H1 (cell line): ENCODE results near the gene PRR5L. TPM values are rescaled to one million over a fixed set of nuclear protein-coding genes. Genes with fewer than 3 reads are reported as not detected.

Experiments
- CTCF ChIA-PET: fragments of 300-600 bp; sonication (Branson Sonifier 250); formaldehyde crosslinking; loops from one replicate; lab custom pipeline; 2021; ENCODE audit not compliant: partially characterized antibody; lab: Charles Lee
- POLR2A ChIA-PET: fragments of 300-600 bp; sonication (Branson Sonifier 250); formaldehyde crosslinking; loops from one replicate; lab custom pipeline; 2021; ENCODE audit warnings: inconsistent platforms; ENCODE audit not compliant: partially characterized antibody; lab: Charles Lee
- DNase-seq, 2 experiments: peaks; one replicate each; pipeline versions ENCODE4 v3.0.0 to v3.0.0-alpha.2; 2010 to 2022; ENCODE audit warnings: low spot score in 2 of 2, low read depth in 1 of 2, mixed read lengths in 1 of 2
- FAIRE-seq: peaks from 2 replicates; lab custom pipeline; 2011; peaks lifted over from hg19 to GRCh38; lab: Jason Lieb, UNC
- H2AFZ ChIP-seq: 2 replicates; pipeline ENCODE4 v1.8.1; 2012; ENCODE audit warnings: low read length, inconsistent platforms
- H2AK5ac ChIP-seq: 2 replicates; pipeline ENCODE4 v1.6.1; 2013; ENCODE audit warnings: low read depth, low read length
- H2BK120ac ChIP-seq: replicated peaks from 2 replicates; pipeline ENCODE3; 2013; ENCODE audit warnings: low read depth, low read length, inconsistent platforms
- H2BK12ac ChIP-seq: 2 replicates; pipeline ENCODE4 v1.6.1; 2013; ENCODE audit warnings: low read depth, low read length
- H2BK15ac ChIP-seq: 2 replicates; pipeline ENCODE4 v1.6.1; 2013; ENCODE audit warnings: low read length
- H2BK20ac ChIP-seq: 2 replicates; pipeline ENCODE4 v1.6.1; 2013; ENCODE audit warnings: low read length
- H2BK5ac ChIP-seq: 2 replicates; pipeline ENCODE4 v1.6.1; 2013; ENCODE audit warnings: low read depth, low read length
- H3K14ac ChIP-seq: 2 replicates; pipeline ENCODE4 v1.6.1; 2013; ENCODE audit warnings: inconsistent platforms; ENCODE audit not compliant: insufficient read length
- H3K18ac ChIP-seq: 2 replicates; pipeline ENCODE4 v1.6.1; 2013; ENCODE audit warnings: low read length; ENCODE audit errors: extremely low read depth
- H3K23ac ChIP-seq: 2 replicates; pipeline ENCODE4 v1.6.1; 2013; ENCODE audit warnings: inconsistent platforms; ENCODE audit not compliant: insufficient read length
- H3K23me2 ChIP-seq: 2 replicates; pipeline ENCODE4 v1.6.1; 2013; ENCODE audit warnings: low read depth, low read length
- H3K27ac ChIP-seq: 2 replicates; pipeline ENCODE4 v1.6.1; 2011; ENCODE audit warnings: low read depth, low read length, inconsistent platforms
- H3K27me3 ChIP-seq, 4 experiments: replicated peaks in 1 of 4; 1 replicate in 1 of 4; 2 replicates in 3 of 4; pipeline versions ENCODE4 v1.6.1 to v1.8.1; 2011 to 2013; ENCODE audit warnings: low read length in 3 of 4, mild to moderate bottlenecking in 3 of 4, inconsistent platforms in 2 of 4, mixed read lengths in 2 of 4, moderate library complexity in 1 of 4; ENCODE audit not compliant: control insufficient read depth in 3 of 4, insufficient read depth in 3 of 4; ENCODE audit errors: extremely low read depth in 1 of 4
- H3K36me3 ChIP-seq, 4 experiments: 2 replicates each; pipeline versions ENCODE4 v1.6.1 to v1.8.1; 2011 to 2013; ENCODE audit warnings: mild to moderate bottlenecking in 4 of 4, low read length in 3 of 4, moderate library complexity in 2 of 4, control low read depth in 1 of 4, inconsistent platforms in 1 of 4; ENCODE audit not compliant: insufficient read depth in 4 of 4, control insufficient read depth in 2 of 4
- H3K4ac ChIP-seq: replicated peaks from 2 replicates; pipeline ENCODE3; 2013; ENCODE audit warnings: low read length, low read depth, mixed read lengths, inconsistent platforms; ENCODE audit not compliant: insufficient read length
- H3K4me1 ChIP-seq, 4 experiments: replicated peaks in 1 of 4; 1 replicate in 1 of 4; 2 replicates in 3 of 4; pipeline versions ENCODE4 v1.6.1 to v1.8.1; 2011 to 2013; ENCODE audit warnings: low read length in 3 of 4, inconsistent platforms in 2 of 4, mixed read lengths in 1 of 4; ENCODE audit not compliant: insufficient read depth in 4 of 4, control insufficient read depth in 3 of 4
- H3K4me2 ChIP-seq, 2 experiments: 2 replicates each; pipeline versions ENCODE4 v1.6.1 to v1.8.1; 2011 to 2013; ENCODE audit warnings: low read depth in 2 of 2, low read length in 2 of 2, control low read depth in 1 of 2, inconsistent platforms in 1 of 2, mild to moderate bottlenecking in 1 of 2; ENCODE audit not compliant: insufficient read depth in 1 of 2
- H3K4me3 ChIP-seq, 4 experiments: fragments of 200-600, 300-600 bp in 1 of 4; sonication (generic), shearing (Covaris generic), sonication (Bioruptor Twin) in 1 of 4; 2 replicates each; pipeline versions ENCODE4 v1.5.1 to v1.8.1; 2011 to 2016; ENCODE audit warnings: low read length in 4 of 4, low read depth in 3 of 4, control low read depth in 2 of 4, inconsistent platforms in 2 of 4, mild to moderate bottlenecking in 2 of 4, mixed read lengths in 1 of 4, moderate library complexity in 1 of 4; ENCODE audit not compliant: insufficient read depth in 2 of 4; ENCODE audit errors: extremely low read depth in 1 of 4
- H3K56ac ChIP-seq: replicated peaks from 2 replicates; pipeline ENCODE3; 2013; ENCODE audit warnings: low read depth, mild to moderate bottlenecking, mixed read lengths, low read length, inconsistent platforms; ENCODE audit not compliant: insufficient read length
- H3K79me1 ChIP-seq: 2 replicates; pipeline ENCODE4 v1.6.1; 2013; ENCODE audit warnings: low read depth, low read length, control low read depth
- H3K79me2 ChIP-seq, 2 experiments: 2 replicates each; pipeline versions ENCODE4 v1.6.1 to v1.8.1; 2012 to 2013; ENCODE audit warnings: low read length in 2 of 2, mild to moderate bottlenecking in 2 of 2, inconsistent platforms in 1 of 2; ENCODE audit not compliant: insufficient read depth in 2 of 2, control insufficient read depth in 1 of 2
- H3K9ac ChIP-seq, 4 experiments: replicated peaks in 1 of 4; 1 replicate in 1 of 4; 2 replicates in 3 of 4; pipeline versions ENCODE4 v1.6.1 to v1.8.1; 2011 to 2013; ENCODE audit warnings: low read depth in 3 of 4, low read length in 3 of 4, control low read depth in 2 of 4, mild to moderate bottlenecking in 2 of 4, moderate library complexity in 2 of 4, inconsistent platforms in 1 of 4; ENCODE audit errors: extremely low read depth in 1 of 4
- H3K9me3 ChIP-seq, 2 experiments: 2 replicates each; pipeline versions ENCODE4 v1.6.1 to v1.8.1; 2012 to 2013; ENCODE audit warnings: mild to moderate bottlenecking in 2 of 2, moderate library complexity in 2 of 2, control low read depth in 1 of 2, inconsistent platforms in 1 of 2, low read depth in 1 of 2, low read length in 1 of 2, mixed read lengths in 1 of 2; ENCODE audit not compliant: insufficient read depth in 2 of 2
- H4K20me1 ChIP-seq, 2 experiments: replicated peaks in 1 of 2; 2 replicates each; pipeline versions ENCODE3 to v1.8.1; 2011 to 2013; ENCODE audit warnings: inconsistent platforms in 2 of 2, low read length in 2 of 2, mild to moderate bottlenecking in 1 of 2; ENCODE audit not compliant: insufficient read depth in 2 of 2, control insufficient read depth in 1 of 2
- H4K5ac ChIP-seq: 2 replicates; pipeline ENCODE4 v1.6.1; 2013; ENCODE audit warnings: low read length, low read depth, mixed read lengths, inconsistent platforms; ENCODE audit not compliant: insufficient read length
- H4K8ac ChIP-seq: 2 replicates; pipeline ENCODE4 v1.8.0; 2013; ENCODE audit warnings: mild to moderate bottlenecking, moderate library complexity, low read length, inconsistent platforms; ENCODE audit not compliant: insufficient read depth; ENCODE audit errors: extremely low read depth
- H4K91ac ChIP-seq: replicated peaks from 2 replicates; pipeline ENCODE3; 2013; ENCODE audit warnings: low read length, mixed read lengths, inconsistent platforms; ENCODE audit not compliant: insufficient read length
- BACH1 ChIP-seq: IDR thresholded peaks from 2 replicates; pipeline ENCODE4 v1.6.1; 2012; ENCODE audit warnings: low read length, improper control_type of control experiment
- CBX8 ChIP-seq: fragments of 300-800, 300-1000 bp; sonication (generic); IDR thresholded peaks from 2 replicates; pipeline ENCODE4 v1.7.1; 2016; ENCODE audit warnings: low read depth, low read length, borderline replicate concordance
- CTBP2 ChIP-seq: IDR thresholded peaks from 2 replicates; pipeline ENCODE4 v1.7.0; 2011; ENCODE audit warnings: borderline replicate concordance, mild to moderate bottlenecking, moderate library complexity, mixed read lengths, low read length; ENCODE audit not compliant: insufficient read depth, insufficient read length
- FOSL1 ChIP-seq: IDR thresholded peaks from 2 replicates; pipeline ENCODE4 v1.6.1; 2011; ENCODE audit warnings: mild to moderate bottlenecking, low read depth, low read length, moderate library complexity; ENCODE audit not compliant: insufficient read depth
- HDAC2 ChIP-seq, 2 experiments: fragments of 300-600 bp in 1 of 2; sonication (generic) in 1 of 2; IDR thresholded peaks; 2 replicates each; pipeline ENCODE4 v1.6.1; 2011 to 2012; ENCODE audit warnings: low read depth in 2 of 2, low read length in 2 of 2, mild to moderate bottlenecking in 2 of 2, moderate library complexity in 2 of 2, borderline replicate concordance in 1 of 2, inconsistent platforms in 1 of 2
- HDAC6 ChIP-seq: IDR thresholded peaks from one replicate; pipeline ENCODE4 v1.7.1; 2012; ENCODE audit warnings: low read depth, mild to moderate bottlenecking, inconsistent platforms, low read length, moderate library complexity
- JUND ChIP-seq: IDR thresholded peaks from 2 replicates; pipeline ENCODE4 v1.6.1; 2011; ENCODE audit warnings: mild to moderate bottlenecking, improper control_type of control experiment, low read length
- POLR2AphosphoS5 ChIP-seq: IDR thresholded peaks from 2 replicates; pipeline ENCODE4 v1.6.1; 2011; ENCODE audit warnings: low read depth, low read length
- RFX5 ChIP-seq: IDR thresholded peaks from 2 replicates; pipeline ENCODE4 v1.6.1; 2011; ENCODE audit warnings: low read depth, low read length, improper control_type of control experiment, borderline replicate concordance
- RNF2 ChIP-seq: fragments of 200-900, 300-1000 bp; sonication (generic); IDR thresholded peaks from 2 replicates; pipeline ENCODE4 v1.7.1; 2016; ENCODE audit warnings: borderline replicate concordance, low read depth, mild to moderate bottlenecking, antibody characterized with exemption, low read length; ENCODE audit not compliant: poor library complexity, severe bottlenecking; ENCODE audit errors: missing control alignments
- WGBS, 2 experiments: shearing (Covaris generic) in 1 of 2; methylation state at CpG; one replicate each; pipeline versions ENCODE4 v1.1.6 to v1.1.7; 2013 to 2015; ENCODE audit warnings: low lambda C conversion rate in 2 of 2, mixed read lengths in 2 of 2, inconsistent platforms in 1 of 2, low coverage in 1 of 2, missing lambda C conversion rate in 1 of 2; ENCODE audit not compliant: insufficient replicate concordance in 2 of 2, insufficient coverage in 1 of 2, insufficient read length in 1 of 2; ENCODE audit errors: extremely low coverage in 1 of 2, missing lambda C conversion rate in 1 of 2; 5-methylcytosine and 5-hydroxymethylcytosine counted together
- polyA plus RNA-seq, 7 experiments: library from polyadenylated mRNA; depleted of rRNA in 3 of 7; stranded (reverse) in 5 of 7; unstranded in 2 of 7; fragments of >200 nt in 5 of 7; fragments of 200-250 nt in 2 of 7; gene quantifications; 1 replicate in 5 of 7; 2 replicates in 1 of 7; 4 replicates in 1 of 7; pipeline versions ENCODE4 v1.2.1 to v1.2.3, GENCODE V29; 2011 to 2013; ENCODE audit warnings: missing spikeins in 2 of 7, mixed read lengths in 2 of 7
- total RNA-seq: library from RNA; stranded (reverse); fragmentation: NEBNext Ultra II Directional; extraction: Animal tissue kit (Norgen Biotek cat#: 25700); gene quantifications from 2 replicates; pipeline ENCODE4 v1.2.1, GENCODE V29; 2021

PRR5L gene
- total and polyA plus RNA-seq, 2 of the 8 experiments (the other 6 are each of a cell fraction or from before 2014, with no cell fraction given), result 6.6 to 10.1 TPM

- 100% methylated on average over 2 of the region's 2 CpGs; no CpG with 5 or more reads in 1 of the 2 experiments for WGBS, 2 experiments
- Histone ChIP-seq H3K23ac (no peak overlapping the region), H3K79me1 (no peaks in the 10 kb centered on the region), H3K27me3 (no peaks in the 10 kb centered on the region), H3K4me1 (no peaks in the 10 kb centered on the region), H3K23me2 (no peaks in the 10 kb centered on the region), H2BK15ac (no peak overlapping the region), H2BK20ac (no peak overlapping the region), H4K8ac (no peak overlapping the region), H3K56ac (no peak overlapping the region), H2AFZ (no peak overlapping the region), H2BK120ac (no peak overlapping the region), H3K4ac (no peak overlapping the region), H4K20me1 (no peaks in the 10 kb centered on the region), H3K18ac (no peak overlapping the region), H3K36me3 (no peaks in the 10 kb centered on the region; a peak in 1 of 8 replicates), H3K9me3 (0 out of 4 replicates have a peak, but pooled peaks cover 0 to 4% of the 10 kb centered on the region in 2 experiments), H3K14ac (no peak overlapping the region), H3K27ac (no peak overlapping the region), H3K4me2 (no peak overlapping the region), H2AK5ac (no peak overlapping the region), H3K79me2 (no peaks in the 10 kb centered on the region), H2BK12ac (no peak overlapping the region), H4K5ac (no peak overlapping the region), H2BK5ac (no peak overlapping the region), H3K9ac (no peak overlapping the region), H3K4me3 (no peak overlapping the region), H4K91ac (no peak overlapping the region)
- ChIA-PET CTCF (interaction anchor here (0.6 to 0.8 kb wide), 4 partner anchors 11 to 65 kb away, joined by 3 read pairs; no protein-coding TSS in a partner anchor), POLR2A (no interaction called here)
- TF ChIP-seq CTBP2 (no peak), HDAC6 (no peak), RFX5 (no peak), JUND (no peak), BACH1 (no peak), RNF2 (no peak), CBX8 (no peak), HDAC2 (IDR thresholded peaks at IDR 0.05; ENCODE audit: borderline replicate concordance in 1 of 2, low read depth in 2 of 2, low read length in 2 of 2) (no peak), FOSL1 (no peak), POLR2AphosphoS5 (no peak)
- FAIRE-seq (no peak), DNase-seq (no peak)
These were observed 145.6 kb downstream of the PRR5L start for GRCh38 chr11:36441610-36442208.
